Measurements from ENCODE around the gene TRPM1. TPM values are rescaled to one million over a fixed set of nuclear protein-coding genes. Genes with fewer than 3 reads are reported as not detected.

The TRPM1 gene
- total RNA-seq, 4 donors from 2014 or later: not detected

DNA sequence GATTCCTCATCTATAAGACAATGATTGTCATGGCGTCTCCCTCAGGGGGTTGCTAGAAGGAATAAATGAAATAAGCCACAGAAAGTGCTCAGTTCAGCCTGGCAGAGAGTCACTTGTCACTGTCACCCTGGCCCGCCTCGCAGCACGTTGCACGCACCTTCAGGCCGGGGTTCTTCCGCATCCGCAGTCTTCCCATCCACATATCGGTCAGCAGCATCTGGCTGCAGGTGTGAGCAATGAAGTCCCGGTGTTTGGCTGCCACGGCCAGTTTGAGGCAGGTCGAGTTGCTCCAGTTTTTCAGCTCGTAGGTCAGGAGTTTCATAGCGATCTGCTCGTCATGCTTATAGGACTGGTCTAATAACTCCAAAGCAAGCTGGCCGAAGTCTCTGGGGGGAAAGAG lies 61.6 kb downstream of the TRPM1 start:
- ATAC-seq: no peak
- DNase-seq: no peak
- no peaks in the 10 kb centered on the region for H3K27me3 ChIP-seq
- peaks cover 0 to 3% (median 0%) of the 10 kb centered on the region in 3 donors for H3K9me3 ChIP-seq
- H3K4me3 ChIP-seq: no peak overlapping the region
- TF ChIP-seq, protein P1, sequence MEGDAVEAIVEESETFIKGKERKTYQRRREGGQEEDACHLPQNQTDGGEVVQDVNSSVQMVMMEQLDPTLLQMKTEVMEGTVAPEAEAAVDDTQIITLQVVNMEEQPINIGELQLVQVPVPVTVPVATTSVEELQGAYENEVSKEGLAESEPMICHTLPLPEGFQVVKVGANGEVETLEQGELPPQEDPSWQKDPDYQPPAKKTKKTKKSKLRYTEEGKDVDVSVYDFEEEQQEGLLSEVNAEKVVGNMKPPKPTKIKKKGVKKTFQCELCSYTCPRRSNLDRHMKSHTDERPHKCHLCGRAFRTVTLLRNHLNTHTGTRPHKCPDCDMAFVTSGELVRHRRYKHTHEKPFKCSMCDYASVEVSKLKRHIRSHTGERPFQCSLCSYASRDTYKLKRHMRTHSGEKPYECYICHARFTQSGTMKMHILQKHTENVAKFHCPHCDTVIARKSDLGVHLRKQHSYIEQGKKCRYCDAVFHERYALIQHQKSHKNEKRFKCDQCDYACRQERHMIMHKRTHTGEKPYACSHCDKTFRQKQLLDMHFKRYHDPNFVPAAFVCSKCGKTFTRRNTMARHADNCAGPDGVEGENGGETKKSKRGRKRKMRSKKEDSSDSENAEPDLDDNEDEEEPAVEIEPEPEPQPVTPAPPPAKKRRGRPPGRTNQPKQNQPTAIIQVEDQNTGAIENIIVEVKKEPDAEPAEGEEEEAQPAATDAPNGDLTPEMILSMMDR (IDR thresholded peaks at IDR 0.05 in 4 of 5, conservative IDR thresholded peaks at IDR 0.05 in 1 of 5): no peak
- TF ChIP-seq POLR2A (IDR thresholded peaks at IDR 0.05): no peak
- H3K27ac ChIP-seq: no peak overlapping the region
- intact Hi-C loops (cut with DNase I; ENCODE audit: low total_unique reads): no loop called here
- no peaks in the 10 kb centered on the region for H3K4me1 ChIP-seq
- no peaks in the 10 kb centered on the region for H3K36me3 ChIP-seq
- in situ Hi-C loops (cut with MboI; ENCODE audit: low sequenced_read_pairs in 4 of 4): no loop called here

DNA sequence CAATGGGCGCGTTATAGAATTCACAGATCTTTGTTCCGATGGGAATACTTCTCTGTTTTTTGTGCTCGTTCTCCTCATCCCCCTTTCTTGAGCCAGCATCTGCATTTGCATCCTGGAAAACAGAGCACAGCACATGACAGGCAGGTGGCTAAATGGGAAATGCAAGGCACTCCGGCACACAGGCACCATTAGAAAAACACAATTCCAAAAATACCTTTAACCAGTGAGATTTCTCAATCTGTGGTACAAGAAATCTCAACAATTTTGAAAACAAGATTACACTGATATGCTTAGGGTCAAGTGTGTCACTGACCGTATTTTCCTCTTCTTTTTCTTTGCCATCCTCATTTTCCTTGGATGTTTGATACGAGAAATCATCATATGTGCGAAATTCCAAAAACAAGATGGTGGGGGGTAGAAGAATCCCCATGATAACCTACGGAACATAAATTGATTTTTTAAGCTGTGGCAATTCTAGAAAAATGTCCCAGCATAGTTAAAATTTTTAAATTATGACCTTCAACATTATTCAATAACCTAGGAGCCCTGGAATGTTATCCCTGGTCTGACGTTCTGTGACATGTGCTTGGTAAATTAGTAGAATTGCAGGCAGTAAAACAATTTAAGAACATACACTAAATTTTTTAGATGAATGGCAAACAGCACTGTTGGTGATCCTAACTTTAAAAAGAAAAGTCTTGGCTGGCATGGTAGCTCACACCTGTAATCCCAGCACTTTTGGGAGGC lies 63.6 kb downstream of the TRPM1 start:
- no peaks in the 10 kb centered on the region for H3K4me1 ChIP-seq

DNA sequence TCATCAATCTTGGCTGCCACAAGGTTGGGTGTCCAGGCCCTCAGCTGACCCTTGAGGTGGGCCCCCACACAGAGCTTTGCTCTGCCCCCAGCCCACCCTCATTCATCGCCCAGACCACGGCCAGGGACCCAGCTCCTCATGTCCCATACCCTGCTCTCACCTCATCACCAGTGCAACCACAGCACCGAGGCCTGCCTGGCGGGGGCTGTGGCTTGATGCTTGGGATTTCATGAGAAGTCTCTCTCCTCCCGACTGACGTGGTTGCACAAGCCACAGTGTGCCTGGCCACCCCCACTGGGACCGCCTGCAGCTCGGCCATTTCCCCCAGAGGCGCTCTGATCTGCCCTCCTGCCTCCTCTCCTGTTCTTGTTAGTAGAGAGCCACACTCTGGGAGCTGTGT lies 64.7 kb downstream of the TRPM1 start:
- H3K4me1 ChIP-seq: no peaks in the 10 kb centered on the region
- H3K4me3 ChIP-seq: no peak overlapping the region
- no peaks in the 10 kb centered on the region for H3K9me3 ChIP-seq
- TF ChIP-seq, protein P1 (IDR thresholded peaks at IDR 0.05 in 4 of 5, conservative IDR thresholded peaks at IDR 0.05 in 1 of 5): no peak
- no peak for TF ChIP-seq POLR2A (IDR thresholded peaks at IDR 0.05)
- DNase-seq (no peak), ATAC-seq (no peak)
- in situ Hi-C loops (cut with MboI; ENCODE audit: low sequenced_read_pairs in 4 of 4): no loop called here
- intact Hi-C loops (cut with DNase I; ENCODE audit: low total_unique reads): no loop called here
- no peaks in the 10 kb centered on the region for H3K27me3 ChIP-seq
- no peak overlapping the region for H3K27ac ChIP-seq
- H3K36me3 ChIP-seq: no peaks in the 10 kb centered on the region

More for the DNA sequence above, 63.6 kb downstream of the TRPM1 start:
- no peak overlapping the region for H3K4me3 ChIP-seq
- ATAC-seq (no peak), DNase-seq (no peak)
- no peaks in the 10 kb centered on the region for H3K36me3 ChIP-seq
- H3K27me3 ChIP-seq: no peaks in the 10 kb centered on the region
- H3K9me3 ChIP-seq: no peaks in the 10 kb centered on the region
- in situ Hi-C loops (cut with MboI; ENCODE audit: low sequenced_read_pairs in 4 of 4): no loop called here
- intact Hi-C loops (cut with DNase I; ENCODE audit: low total_unique reads): no loop called here
- no peak for TF ChIP-seq POLR2A (IDR thresholded peaks at IDR 0.05)
- TF ChIP-seq, protein P1 (IDR thresholded peaks at IDR 0.05 in 4 of 5, conservative IDR thresholded peaks at IDR 0.05 in 1 of 5): no peak
- no peak overlapping the region for H3K27ac ChIP-seq

DNA sequence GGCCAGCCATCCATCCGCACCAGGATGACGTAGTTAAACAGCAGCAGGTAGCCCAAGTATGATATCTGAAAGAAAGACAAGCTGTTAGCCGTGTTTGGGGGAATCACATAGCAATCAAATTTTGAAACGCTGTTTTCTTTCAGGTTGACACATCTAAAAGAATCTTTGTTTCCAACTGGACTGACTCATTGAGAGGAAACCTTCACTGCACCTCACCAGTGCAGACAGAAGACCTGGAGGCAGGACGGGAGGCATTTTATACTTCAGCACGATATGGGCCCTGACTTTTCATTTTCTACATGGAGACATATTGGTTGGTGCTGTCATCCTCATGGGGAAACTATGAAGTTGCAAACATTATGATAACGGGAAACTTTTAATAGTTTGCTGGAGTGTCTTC lies 65.9 kb downstream of the TRPM1 start:
- no peaks in the 10 kb centered on the region for H3K27me3 ChIP-seq
- in situ Hi-C loops (cut with MboI; ENCODE audit: low sequenced_read_pairs in 4 of 4): no loop called here

More for the DNA sequence above, 65.9 kb downstream of the TRPM1 start:
- DNase-seq: no peak
- H3K27ac ChIP-seq: no peak overlapping the region
- H3K4me1 ChIP-seq: no peaks in the 10 kb centered on the region
- no peak for TF ChIP-seq POLR2A (IDR thresholded peaks at IDR 0.05)
- TF ChIP-seq, protein P1 (IDR thresholded peaks at IDR 0.05 in 4 of 5, conservative IDR thresholded peaks at IDR 0.05 in 1 of 5): no peak
- intact Hi-C loops (cut with DNase I; ENCODE audit: low total_unique reads): no loop called here
- H3K36me3 ChIP-seq: no peaks in the 10 kb centered on the region
- no peak overlapping the region for H3K4me3 ChIP-seq
- ATAC-seq: no peak
- H3K9me3 ChIP-seq: no peaks in the 10 kb centered on the region

Measured in gastrocnemius medialis (tissue), 4 donors.